Large intestine (tissue), 3 donors: Measurements from ENCODE around the gene ZNF14. TPM values are rescaled to one million over a fixed set of nuclear protein-coding genes. Genes with fewer than 3 reads are reported as not detected.
"Not testable (repeated sequence)": the region's sequence is repeated elsewhere in the genome, so short reads cannot be mapped to it uniquely, and the experiment has no call there.

Source experiments
- DNase-seq, 2 donors: peaks; one replicate each; pipeline versions ENCODE4 v3.0.0 to v3.0.0-alpha.2; 2013
- H3K27ac ChIP-seq: one replicate; pipeline ENCODE4 v1.5.1; 2013; ENCODE audit warnings: low read length
- H3K27me3 ChIP-seq: 2 replicates; pipeline ENCODE4 v1.6.1; 2013; ENCODE audit warnings: low read length; ENCODE audit not compliant: control insufficient read depth, insufficient read depth
- H3K36me3 ChIP-seq: 2 replicates; pipeline ENCODE4 v1.6.1; 2013; ENCODE audit warnings: low read length; ENCODE audit not compliant: control insufficient read depth, insufficient read depth
- H3K4me1 ChIP-seq: one replicate; pipeline ENCODE4 v1.6.1; 2013; ENCODE audit warnings: low read length; ENCODE audit not compliant: control insufficient read depth, insufficient read depth
- H3K4me3 ChIP-seq: one replicate; pipeline ENCODE4 v1.5.1; 2013; ENCODE audit warnings: low read length
- H3K9me3 ChIP-seq: one replicate; pipeline ENCODE4 v1.6.1; 2013; ENCODE audit warnings: mild to moderate bottlenecking, low read depth, low read length, moderate library complexity; ENCODE audit not compliant: control insufficient read depth
- WGBS: methylation state at CpG from one replicate; pipeline ENCODE4 v1.1.5; 2013; ENCODE audit warnings: low lambda C conversion rate; ENCODE audit not compliant: insufficient coverage; 5-methylcytosine and 5-hydroxymethylcytosine counted together
- polyA plus RNA-seq: library from polyadenylated mRNA; unstranded; fragments of 120-200 nt; gene quantifications from one replicate; pipeline ENCODE4 v1.2.1, GENCODE V29; 2013

ZNF14 gene
- polyA plus RNA-seq, 1 donor: 8.1 TPM

DNA sequence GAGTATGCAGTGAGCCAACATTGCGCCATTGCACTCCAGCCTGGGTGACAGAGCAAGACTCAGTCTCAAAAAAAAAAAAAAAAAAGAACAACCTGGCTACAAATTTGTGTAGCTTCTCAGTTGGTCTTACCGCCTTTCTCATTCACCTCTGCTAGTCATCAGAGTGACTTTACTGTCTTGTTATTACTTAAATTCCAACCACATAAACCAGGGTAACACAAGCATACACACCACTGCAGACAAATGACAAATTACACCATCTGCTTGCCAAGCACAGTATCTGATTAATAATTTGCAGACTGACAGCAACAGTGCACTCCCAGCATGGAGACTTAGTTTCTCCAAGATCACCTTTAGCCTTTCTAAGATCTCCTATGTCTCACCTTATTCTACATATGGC is 11.0 kb downstream of the ZNF14 start:
- no CpG with 5 or more reads among the region's 2 CpGs for WGBS
- Histone ChIP-seq H3K36me3 (peaks cover 3% of the 10 kb centered on the region), H3K27me3 (no peaks in the 10 kb centered on the region), H3K27ac (no peak overlapping the region), H3K4me1 (no peaks in the 10 kb centered on the region), H3K9me3 (peaks cover 29% of the 10 kb centered on the region), H3K4me3 (no peak overlapping the region)
- DNase-seq: no peak

DNA sequence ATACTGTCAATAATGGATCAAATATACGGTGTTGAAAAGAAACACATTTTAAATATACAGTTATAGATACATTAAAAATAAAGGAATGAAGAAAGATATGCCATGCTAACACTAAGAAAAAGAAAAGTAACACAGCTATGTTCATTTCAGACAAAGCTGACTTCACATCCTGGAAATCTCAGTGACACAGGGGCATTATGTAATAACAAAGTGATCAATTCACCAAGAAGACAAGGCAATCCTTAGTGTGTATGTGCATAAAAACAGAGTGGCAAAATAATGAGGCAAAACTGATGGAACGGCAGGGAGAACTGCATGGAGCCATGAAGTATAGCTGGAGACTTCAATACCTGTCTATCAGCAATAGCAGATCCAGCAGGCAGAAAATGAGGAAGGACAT is 13.1 kb downstream of the ZNF14 start:
- Histone ChIP-seq H3K9me3 (peaks cover 37% of the 10 kb centered on the region), H3K27ac (no peak overlapping the region), H3K4me1 (no peaks in the 10 kb centered on the region), H3K27me3 (no peaks in the 10 kb centered on the region), H3K36me3 (peaks cover 4% of the 10 kb centered on the region), H3K4me3 (no peak overlapping the region)
- DNase-seq: no peak
- 86% methylated on average over 1 of the region's 2 CpGs for WGBS

DNA sequence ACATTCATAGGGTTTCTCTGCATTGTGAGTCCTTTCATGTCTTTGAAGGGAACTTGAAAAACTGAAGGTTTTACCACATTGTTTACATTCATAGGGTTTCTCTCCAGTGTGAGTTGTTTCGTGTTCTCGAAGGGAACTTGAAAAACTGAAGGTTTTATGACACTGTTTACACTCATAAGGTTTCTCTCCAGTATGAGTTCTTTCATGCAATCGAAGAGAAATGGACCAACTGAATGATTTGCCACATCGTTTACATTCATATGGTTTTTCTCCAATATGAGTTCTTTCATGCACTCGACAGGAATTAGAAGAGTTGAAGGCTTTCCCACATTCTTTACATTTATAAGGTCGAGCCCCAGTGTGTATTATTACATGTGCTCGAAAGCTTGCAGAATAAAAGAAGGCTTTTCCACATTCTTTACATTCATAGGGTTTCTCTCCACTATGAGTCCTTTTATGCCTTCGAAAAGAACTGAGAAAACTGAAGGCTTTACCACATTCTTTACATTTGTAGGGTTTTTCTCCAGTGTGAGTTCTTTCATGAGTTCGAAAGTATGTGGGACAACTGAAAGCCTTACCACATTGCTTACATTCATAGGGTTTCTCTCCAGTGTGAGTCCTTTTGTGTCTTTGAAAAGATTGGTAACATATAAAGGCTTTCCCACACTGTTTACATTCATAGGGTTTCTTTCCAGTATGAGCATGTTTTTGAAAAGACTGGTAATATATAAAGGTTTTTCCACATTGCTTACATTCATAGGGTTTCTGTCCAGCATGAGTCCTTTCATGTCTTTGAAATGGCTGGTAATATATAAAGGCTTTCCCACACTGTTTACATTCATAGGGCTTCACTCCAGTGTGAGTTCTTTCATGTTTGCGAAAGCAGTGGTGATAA is 20.7 kb downstream of the ZNF14 start:
- no peak for DNase-seq
- H3K36me3 ChIP-seq: peaks cover 37% of the 10 kb centered on the region

DNA sequence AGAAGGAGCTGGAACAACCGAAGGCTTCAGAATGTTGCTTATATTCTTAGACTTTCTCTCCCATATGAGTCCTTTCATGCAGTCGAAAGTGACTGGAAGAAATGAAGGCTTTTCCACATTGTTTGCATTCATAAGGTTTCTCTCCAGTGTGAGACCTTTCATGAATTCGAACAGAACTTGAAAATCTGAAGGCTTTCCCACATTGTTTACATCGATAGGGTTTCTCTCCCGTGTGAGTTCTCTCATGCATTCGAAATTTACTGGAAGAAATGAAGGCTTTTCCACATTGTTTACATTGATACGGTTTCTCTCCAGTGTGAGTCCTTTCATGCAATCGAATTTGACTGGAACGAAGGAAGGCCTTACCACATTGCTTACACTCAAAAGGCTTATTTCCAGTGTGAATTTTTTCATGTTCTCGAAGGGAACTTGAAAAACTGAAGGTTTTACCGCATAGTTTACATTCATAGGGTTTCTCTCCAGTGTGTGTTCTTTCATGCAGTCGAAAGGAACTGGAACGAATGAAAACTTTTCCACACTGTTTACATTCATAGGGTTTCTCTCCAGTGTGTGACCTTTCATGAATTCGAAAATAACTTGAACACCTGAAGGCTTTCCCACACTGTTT is 21.5 kb downstream of the ZNF14 start:
- no peak for DNase-seq
- Histone ChIP-seq H3K9me3 (peaks cover 57% of the 10 kb centered on the region), H3K36me3 (peaks cover 34% of the 10 kb centered on the region), H3K4me1 (no peaks in the 10 kb centered on the region), H3K4me3 (no peak overlapping the region), H3K27ac (no peak overlapping the region), H3K27me3 (no peaks in the 10 kb centered on the region)
- WGBS: 95% methylated on average over 7 of the region's 14 CpGs

More for the DNA sequence above, 20.7 kb downstream of the ZNF14 start:
- H3K9me3 ChIP-seq: peaks cover 53% of the 10 kb centered on the region
- no peak overlapping the region for H3K27ac ChIP-seq
- H3K4me1 ChIP-seq: no peaks in the 10 kb centered on the region
- WGBS: 100% methylated on average over 3 of the region's 10 CpGs
- H3K4me3 ChIP-seq: no peak overlapping the region
- H3K27me3 ChIP-seq: no peaks in the 10 kb centered on the region

DNA sequence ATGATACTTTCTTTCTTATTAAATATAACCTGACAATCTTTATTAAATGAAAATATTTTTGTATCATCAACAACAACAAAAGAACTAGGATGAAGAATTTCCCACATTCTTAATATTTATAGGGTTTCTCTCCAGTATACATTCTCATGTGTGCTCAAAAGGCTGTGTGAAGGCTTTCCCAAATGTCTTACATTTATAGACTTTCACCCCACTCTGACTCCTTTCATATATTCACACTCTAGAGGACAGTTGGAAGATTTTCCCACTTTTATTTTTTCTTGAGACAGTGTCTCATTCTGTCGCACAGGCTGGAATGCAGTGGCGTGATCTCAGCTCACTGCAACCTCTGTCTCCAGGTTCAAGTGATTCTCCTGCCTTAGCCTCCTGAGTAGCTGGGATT is 22.4 kb downstream of the ZNF14 start:
- Histone ChIP-seq H3K4me1 (no peaks in the 10 kb centered on the region), H3K4me3 (no peak overlapping the region), H3K27ac (no peak overlapping the region), H3K9me3 (peaks cover 55% of the 10 kb centered on the region), H3K27me3 (no peaks in the 10 kb centered on the region), H3K36me3 (peaks cover 34% of the 10 kb centered on the region)
- no CpG with 5 or more reads among the region's 2 CpGs for WGBS
- DNase-seq: no peak

DNA sequence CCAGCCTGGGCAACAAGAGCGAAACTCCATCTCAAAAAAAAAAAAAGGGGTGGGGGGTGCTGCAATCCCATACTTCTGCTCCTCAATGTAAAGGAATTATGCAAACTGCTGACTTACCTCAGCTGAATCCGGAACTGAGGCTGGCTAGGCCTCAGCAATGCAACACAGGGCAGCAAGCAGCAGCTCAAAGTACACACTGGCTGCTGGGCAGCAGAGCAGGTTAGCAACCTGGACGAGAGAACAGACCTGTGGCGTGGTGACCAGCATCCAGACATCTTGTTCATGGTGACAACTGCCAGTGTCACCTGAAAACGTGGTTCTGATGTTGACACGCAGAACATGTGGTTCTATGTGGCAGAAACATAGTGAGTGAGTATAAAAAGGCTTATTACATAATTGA is 28.1 kb downstream of the ZNF14 start:
- WGBS: no CpG with 5 or more reads among the region's 6 CpGs
- Histone ChIP-seq H3K36me3 (peaks cover 4% of the 10 kb centered on the region), H3K9me3 (peaks cover 35% of the 10 kb centered on the region), H3K27me3 (no peaks in the 10 kb centered on the region), H3K4me3 (no peak overlapping the region), H3K27ac (no peak overlapping the region), H3K4me1 (no peaks in the 10 kb centered on the region)
- no peak for DNase-seq

DNA sequence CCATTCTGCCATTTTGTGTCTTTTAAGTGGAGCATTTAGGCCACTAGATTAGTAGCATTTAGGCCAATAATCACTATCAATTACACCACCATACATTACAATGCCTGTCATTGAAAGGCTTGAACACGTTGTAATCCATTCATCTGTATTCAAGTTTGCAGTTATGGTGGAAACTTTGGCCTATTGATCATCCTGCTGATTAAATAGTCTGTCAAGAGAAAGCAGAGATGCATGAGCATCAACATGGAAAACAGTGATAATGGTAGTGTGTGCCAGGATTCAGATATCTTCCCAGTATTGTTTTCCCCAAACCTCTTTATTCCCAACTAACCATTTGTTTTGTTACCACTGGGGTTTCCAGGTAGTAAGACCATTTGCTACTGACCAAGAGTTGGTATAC is 32.4 kb downstream of the ZNF14 start:
- H3K27me3 ChIP-seq, H3K4me3 ChIP-seq, H3K4me1 ChIP-seq, H3K36me3 ChIP-seq, H3K27ac ChIP-seq, DNase-seq: not testable (repeated sequence)
- no CpG with 5 or more reads among the region's 1 CpG for WGBS
- H3K9me3 ChIP-seq: peaks cover 11% of the 10 kb centered on the region

DNA sequence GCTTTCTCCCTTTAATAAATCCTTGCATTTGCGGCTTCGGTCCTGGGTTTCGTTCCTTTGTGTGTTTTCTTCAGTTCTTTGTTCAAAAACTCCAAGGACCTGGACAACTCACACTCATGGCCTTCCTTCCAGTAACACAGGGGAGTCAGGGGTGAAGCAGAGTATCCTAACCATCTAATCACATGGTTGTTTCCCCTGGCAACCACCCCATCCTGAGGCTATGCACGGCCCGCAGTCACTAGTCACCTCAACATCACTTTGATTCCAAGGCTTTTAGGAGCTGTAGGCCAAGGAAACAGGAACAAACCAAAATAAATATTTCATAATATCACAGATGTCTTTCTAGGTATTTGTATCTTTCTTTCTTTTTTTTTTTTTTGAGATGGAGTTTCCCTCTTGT is 35.3 kb downstream of the ZNF14 start:
- no peak for DNase-seq
- Histone ChIP-seq H3K36me3 (no peaks in the 10 kb centered on the region), H3K27me3 (no peaks in the 10 kb centered on the region), H3K4me3 (no peak overlapping the region), H3K4me1 (no peaks in the 10 kb centered on the region), H3K9me3 (peaks cover 11% of the 10 kb centered on the region), H3K27ac (no peak overlapping the region)
- 100% methylated on average over 1 of the region's 5 CpGs for WGBS

DNA sequence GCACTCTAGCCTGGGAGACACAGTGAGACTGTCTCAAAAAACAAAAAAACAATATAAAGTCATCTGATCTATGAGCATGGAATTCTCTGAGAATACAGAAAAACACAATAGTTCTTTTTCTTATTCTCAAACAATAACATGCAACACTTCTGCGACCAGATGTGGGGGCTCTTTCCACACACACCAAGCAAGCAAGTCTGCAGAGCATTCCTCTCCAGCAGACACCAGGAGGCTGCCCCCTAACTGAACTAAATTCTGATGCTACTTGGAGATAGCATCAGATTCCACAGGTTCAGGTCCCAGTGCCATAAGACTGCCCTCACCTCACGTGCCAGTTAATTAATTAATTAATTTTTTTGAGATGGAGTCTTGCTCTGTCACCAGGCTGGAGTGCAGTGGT is 36.5 kb downstream of the ZNF14 start:
- Histone ChIP-seq H3K27me3 (no peaks in the 10 kb centered on the region), H3K4me3 (no peak overlapping the region), H3K4me1 (no peaks in the 10 kb centered on the region), H3K9me3 (peaks cover 10% of the 10 kb centered on the region), H3K27ac (no peak overlapping the region), H3K36me3 (no peaks in the 10 kb centered on the region)
- no peak for DNase-seq
- no CpG with 5 or more reads among the region's 2 CpGs for WGBS

DNA sequence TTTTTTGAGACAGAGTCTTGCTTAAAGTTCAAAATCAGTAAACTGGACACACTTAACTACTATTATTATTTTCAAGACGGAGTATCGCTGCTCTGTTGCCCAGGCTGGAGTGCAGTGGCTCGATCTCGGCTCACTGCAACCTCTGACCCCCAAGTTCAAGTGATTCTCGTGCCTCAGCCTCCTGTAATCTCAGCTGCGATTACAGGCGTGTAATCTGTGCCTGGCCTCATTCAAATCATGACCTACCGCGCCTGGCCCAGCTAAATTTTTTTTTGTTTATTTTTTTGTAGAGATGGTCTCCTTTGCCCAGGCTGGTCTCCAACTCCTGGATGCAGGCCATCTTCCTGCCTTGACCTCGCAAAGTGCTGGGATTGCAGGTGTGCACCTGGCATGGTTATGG is 41.2 kb downstream of the ZNF14 start:
- 100% methylated on average over 3 of the region's 10 CpGs for WGBS
- Histone ChIP-seq H3K4me3 (no peak overlapping the region), H3K9me3 (peaks cover 8% of the 10 kb centered on the region), H3K27ac (no peak overlapping the region), H3K4me1 (no peaks in the 10 kb centered on the region), H3K36me3 (no peaks in the 10 kb centered on the region), H3K27me3 (no peaks in the 10 kb centered on the region)
- no peak for DNase-seq
